Measurements from ENCODE around the gene PTPRD. TPM values are rescaled to one million over a fixed set of nuclear protein-coding genes. Genes with fewer than 3 reads are reported as not detected.

Gene PTPRD
- total RNA-seq, 1 donor from 2014 or later: 109 TPM

DNA sequence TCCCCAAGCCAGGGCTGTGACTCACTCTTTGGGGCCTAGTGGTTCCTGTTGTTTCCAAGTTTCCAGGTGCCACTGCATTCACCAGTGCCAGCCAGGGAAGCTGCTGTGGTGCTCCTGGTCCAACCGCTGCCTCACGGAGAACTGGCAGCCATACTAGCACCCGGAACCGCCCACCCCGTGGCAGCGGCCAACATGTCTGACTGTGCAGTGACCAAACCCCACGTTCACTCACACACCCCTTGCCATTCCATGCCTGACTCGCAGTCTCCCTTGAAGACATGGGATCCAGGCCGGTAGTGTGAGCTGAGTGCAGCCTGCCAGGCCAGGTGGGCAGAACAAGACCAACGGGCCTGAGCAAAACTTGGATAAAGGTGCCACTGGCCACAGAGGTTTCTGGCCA, 1968.2 kb downstream of the PTPRD start:
- H3K4me1 Mint-ChIP-seq: peaks cover 10% of the 10 kb centered on the region
- no peak overlapping the region for H3K27ac Mint-ChIP-seq
- no peaks in the 10 kb centered on the region for H3K27me3 Mint-ChIP-seq (ENCODE audit: low read depth)
- H3K36me3 Mint-ChIP-seq: no peaks in the 10 kb centered on the region
- TF ChIP-seq, protein P1, sequence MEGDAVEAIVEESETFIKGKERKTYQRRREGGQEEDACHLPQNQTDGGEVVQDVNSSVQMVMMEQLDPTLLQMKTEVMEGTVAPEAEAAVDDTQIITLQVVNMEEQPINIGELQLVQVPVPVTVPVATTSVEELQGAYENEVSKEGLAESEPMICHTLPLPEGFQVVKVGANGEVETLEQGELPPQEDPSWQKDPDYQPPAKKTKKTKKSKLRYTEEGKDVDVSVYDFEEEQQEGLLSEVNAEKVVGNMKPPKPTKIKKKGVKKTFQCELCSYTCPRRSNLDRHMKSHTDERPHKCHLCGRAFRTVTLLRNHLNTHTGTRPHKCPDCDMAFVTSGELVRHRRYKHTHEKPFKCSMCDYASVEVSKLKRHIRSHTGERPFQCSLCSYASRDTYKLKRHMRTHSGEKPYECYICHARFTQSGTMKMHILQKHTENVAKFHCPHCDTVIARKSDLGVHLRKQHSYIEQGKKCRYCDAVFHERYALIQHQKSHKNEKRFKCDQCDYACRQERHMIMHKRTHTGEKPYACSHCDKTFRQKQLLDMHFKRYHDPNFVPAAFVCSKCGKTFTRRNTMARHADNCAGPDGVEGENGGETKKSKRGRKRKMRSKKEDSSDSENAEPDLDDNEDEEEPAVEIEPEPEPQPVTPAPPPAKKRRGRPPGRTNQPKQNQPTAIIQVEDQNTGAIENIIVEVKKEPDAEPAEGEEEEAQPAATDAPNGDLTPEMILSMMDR (IDR thresholded peaks at IDR 0.05; ENCODE audit: unreplicated experiment): no peak
- no peak for DNase-seq (ENCODE audit: low spot score in 2 of 2, unreplicated experiment in 2 of 2)
- no peak overlapping the region for H3K4me3 Mint-ChIP-seq
- H3K9me3 Mint-ChIP-seq: peaks cover 8% of the 10 kb centered on the region

DNA sequence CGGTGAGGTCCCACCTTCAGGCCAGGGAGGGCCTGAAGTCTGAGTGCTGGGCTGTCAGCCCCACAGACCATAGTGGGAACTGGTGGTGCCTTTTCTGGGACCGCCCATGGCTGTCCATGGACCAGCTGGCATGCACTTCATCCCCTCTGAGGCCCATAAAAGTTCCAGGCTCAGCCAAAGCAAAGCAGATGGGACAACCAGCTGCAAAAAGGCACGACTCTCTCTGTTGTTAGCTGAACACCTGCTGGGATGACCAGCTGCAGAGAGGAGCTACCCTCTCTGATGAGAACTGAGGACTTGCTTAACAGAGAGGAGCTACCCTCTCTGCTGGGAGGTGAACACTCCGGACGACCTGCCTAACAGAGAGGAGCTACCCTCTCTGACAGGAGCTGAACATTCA, 1968.9 kb downstream of the PTPRD start:
- TF ChIP-seq, protein P1 (IDR thresholded peaks at IDR 0.05; ENCODE audit: unreplicated experiment): no peak
- Mint-ChIP-seq H3K4me1 (peaks cover 6% of the 10 kb centered on the region), H3K27ac (no peak overlapping the region), H3K27me3 (ENCODE audit: low read depth) (no peaks in the 10 kb centered on the region), H3K4me3 (no peak overlapping the region), H3K36me3 (no peaks in the 10 kb centered on the region), H3K9me3 (peaks cover 8% of the 10 kb centered on the region)
- DNase-seq (ENCODE audit: low spot score in 2 of 2, unreplicated experiment in 2 of 2): no peak

DNA sequence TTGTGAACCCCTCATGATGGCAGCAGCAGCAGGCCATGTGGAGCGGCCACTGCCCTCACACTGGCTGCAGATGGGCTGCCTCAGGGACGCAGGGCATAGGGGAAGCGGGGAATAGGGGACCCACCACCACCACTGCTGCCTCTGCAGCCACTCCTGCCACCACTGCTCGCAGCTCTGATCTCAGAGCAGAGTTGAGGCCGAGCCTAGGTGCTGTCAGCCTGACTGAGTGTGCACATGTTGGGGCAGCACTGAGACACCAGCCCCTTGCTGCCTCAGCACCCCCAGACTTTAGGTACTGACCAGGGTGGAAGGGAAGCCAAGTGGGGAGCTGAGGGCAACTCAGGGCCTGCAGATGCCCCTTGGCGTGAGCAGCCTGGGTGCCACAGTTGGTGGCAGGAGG, 1969.3 kb downstream of the PTPRD start:
- H3K9me3 Mint-ChIP-seq: peaks cover 8% of the 10 kb centered on the region
- TF ChIP-seq, protein P1 (IDR thresholded peaks at IDR 0.05; ENCODE audit: unreplicated experiment): no peak

GRCh38 chr9:8640761-8641160, 1972.0 kb downstream of the PTPRD start:
- no peaks in the 10 kb centered on the region for H3K36me3 Mint-ChIP-seq
- no peak overlapping the region for H3K27ac Mint-ChIP-seq
- no peak overlapping the region for H3K4me3 Mint-ChIP-seq
- no peak for DNase-seq (ENCODE audit: low spot score in 2 of 2, unreplicated experiment in 2 of 2)
- no peaks in the 10 kb centered on the region for H3K27me3 Mint-ChIP-seq (ENCODE audit: low read depth)
- TF ChIP-seq, protein P1 (IDR thresholded peaks at IDR 0.05; ENCODE audit: unreplicated experiment): no peak
- peaks cover 4% of the 10 kb centered on the region for H3K9me3 Mint-ChIP-seq
- peaks cover 5% of the 10 kb centered on the region for H3K4me1 Mint-ChIP-seq

More for the DNA sequence above, 1969.3 kb downstream of the PTPRD start:
- Mint-ChIP-seq H3K4me1 (peaks cover 5% of the 10 kb centered on the region), H3K27me3 (ENCODE audit: low read depth) (no peaks in the 10 kb centered on the region), H3K27ac (no peak overlapping the region), H3K36me3 (no peaks in the 10 kb centered on the region), H3K4me3 (no peak overlapping the region)
- DNase-seq (ENCODE audit: low spot score in 2 of 2, unreplicated experiment in 2 of 2): no peak

DNA sequence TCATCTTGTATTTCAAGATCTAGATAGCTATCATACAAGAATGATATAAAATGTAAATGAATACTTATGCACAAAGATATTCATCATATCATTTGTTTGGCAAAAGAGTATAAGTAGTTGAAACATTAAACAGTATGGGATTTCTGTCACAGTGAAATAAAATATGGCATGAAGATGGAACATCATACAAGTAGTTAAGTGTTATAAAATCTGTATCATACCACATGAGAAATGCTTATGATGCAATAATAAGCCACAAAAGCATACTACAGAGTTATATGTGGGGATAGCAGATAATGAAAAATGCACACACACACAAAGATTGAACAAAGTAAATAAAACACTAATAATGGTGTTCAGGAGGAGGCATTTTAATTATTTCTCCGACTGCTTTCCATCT, 1975.2 kb downstream of the PTPRD start:
- Mint-ChIP-seq H3K36me3 (peaks cover 6% of the 10 kb centered on the region), H3K27me3 (ENCODE audit: low read depth) (no peaks in the 10 kb centered on the region), H3K27ac (no peak overlapping the region), H3K9me3 (peaks cover 10% of the 10 kb centered on the region), H3K4me3 (no peak overlapping the region), H3K4me1 (peaks cover 5% of the 10 kb centered on the region)
- DNase-seq (ENCODE audit: low spot score in 2 of 2, unreplicated experiment in 2 of 2): no peak
- TF ChIP-seq, protein P1 (IDR thresholded peaks at IDR 0.05; ENCODE audit: unreplicated experiment): no peak

DNA sequence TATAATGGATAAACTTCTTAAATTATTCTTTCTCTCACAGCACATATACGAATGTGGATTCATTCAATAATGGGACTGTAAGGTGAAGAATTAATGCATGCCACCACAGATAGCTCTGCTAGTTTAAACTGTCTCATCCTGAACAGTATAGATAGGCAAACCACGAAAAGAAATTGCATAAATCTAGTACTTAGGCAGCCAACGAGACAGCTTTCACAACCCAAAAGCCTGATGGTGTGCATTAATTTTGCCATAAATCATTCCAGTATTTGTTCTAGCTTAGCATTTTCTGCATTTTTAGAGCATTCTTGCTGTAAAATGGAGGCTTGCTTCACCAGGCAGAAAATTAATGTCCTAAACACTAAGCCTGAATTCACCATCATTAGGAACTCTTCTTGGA, 1979.0 kb downstream of the PTPRD start:
- DNase-seq (ENCODE audit: low spot score in 2 of 2, unreplicated experiment in 2 of 2): no peak
- TF ChIP-seq, protein P1 (IDR thresholded peaks at IDR 0.05; ENCODE audit: unreplicated experiment): no peak
- Mint-ChIP-seq H3K4me1 (peaks cover 7% of the 10 kb centered on the region), H3K36me3 (peaks cover 6% of the 10 kb centered on the region), H3K27ac (no peak overlapping the region), H3K9me3 (peaks cover 5% of the 10 kb centered on the region), H3K4me3 (no peak overlapping the region), H3K27me3 (ENCODE audit: low read depth) (no peaks in the 10 kb centered on the region)

Measured in mesothelial cell of epicardium (in vitro differentiated cells).